ENCODE data around the gene FOXL1.

Gene FOXL1

GRCh38 chr16:86578061-86578599 lies at the start of gene FOXL1:
FOXL1 (plus strand) TSS chr16:86578549; CDS start chr16:86578724, 175 bp downstream.
- no peak for DNase-seq (ENCODE audit: low read depth)

- no peak for DNase-seq (ENCODE audit: low read depth)
Observed at GRCh38 chr16:86529160-86529559, 49.2 kb upstream of the FOXL1 start.

GRCh38 chr16:86530251-86531190 lies 47.8 kb upstream of the FOXL1 start:
- DNase-seq (ENCODE audit: low read depth), result no peak

- no peak for DNase-seq (ENCODE audit: low read depth)
Observed at GRCh38 chr16:86531191-86531545, 47.2 kb upstream of the FOXL1 start.

- no peak for DNase-seq (ENCODE audit: low read depth)
Observed at GRCh38 chr16:86531641-86532525, 46.5 kb upstream of the FOXL1 start.

- no peak for DNase-seq (ENCODE audit: low read depth)
Observed at GRCh38 chr16:86532526-86532815, 45.9 kb upstream of the FOXL1 start.

- DNase-seq (ENCODE audit: low read depth), result no peak
Observed at GRCh38 chr16:86533076-86533475, 45.3 kb upstream of the FOXL1 start.

GRCh38 chr16:86533767-86534351 lies 44.5 kb upstream of the FOXL1 start:
- no peak for DNase-seq (ENCODE audit: low read depth)

- DNase-seq (ENCODE audit: low read depth), result no peak
Observed at GRCh38 chr16:86534779-86535615, 43.4 kb upstream of the FOXL1 start.

GRCh38 chr16:86536621-86537020 lies 41.7 kb upstream of the FOXL1 start:
- DNase-seq (ENCODE audit: low read depth), result no peak

GRCh38 chr16:86537486-86537885 lies 40.9 kb upstream of the FOXL1 start:
- no peak for DNase-seq (ENCODE audit: low read depth)

- no peak for DNase-seq (ENCODE audit: low read depth)
Observed at GRCh38 chr16:86538196-86538780, 40.1 kb upstream of the FOXL1 start.

GRCh38 chr16:86540894-86541293 lies 37.5 kb upstream of the FOXL1 start:
- DNase-seq (ENCODE audit: low read depth), result no peak

GRCh38 chr16:86541560-86541959 lies 36.8 kb upstream of the FOXL1 start:
- no peak for DNase-seq (ENCODE audit: low read depth)

GRCh38 chr16:86542756-86543750 lies 35.3 kb upstream of the FOXL1 start:
- DNase-seq (ENCODE audit: low read depth), result no peak

GRCh38 chr16:86545481-86545880 lies 32.9 kb upstream of the FOXL1 start:
- DNase-seq (ENCODE audit: low read depth), result no peak

GRCh38 chr16:86545954-86546637 lies 32.3 kb upstream of the FOXL1 start:
- no peak for DNase-seq (ENCODE audit: low read depth)

- no peak for DNase-seq (ENCODE audit: low read depth)
Observed at GRCh38 chr16:86546638-86547013, 31.7 kb upstream of the FOXL1 start.

- DNase-seq (ENCODE audit: low read depth), result no peak
Observed at GRCh38 chr16:86547286-86547685, 31.1 kb upstream of the FOXL1 start.

Measured in non-pigmented ciliary epithelial cell (primary cell).